Fibroblast of lung (primary cell): Measurements from ENCODE around the gene CA6.

Experiments used
- EZH2 ChIP-seq: IDR thresholded peaks from 2 replicates; pipeline ENCODE4 v1.5.1; 2012; ENCODE audit warnings: low read length, control low read depth, mild to moderate bottlenecking; ENCODE audit errors: missing control alignments
- TF ChIP-seq, protein P1 (sequence below), 2 donors: IDR thresholded peaks in 1 of 2; conservative IDR thresholded peaks in 1 of 2; 1 replicate in 1 of 2; 2 replicates in 1 of 2; pipeline ENCODE4 v1.5.1; 2011 to 2012; ENCODE audit warnings: low read length in 2 of 2, control low read depth in 1 of 2, inconsistent platforms in 1 of 2, low read depth in 1 of 2, mild to moderate bottlenecking in 1 of 2

DNA sequence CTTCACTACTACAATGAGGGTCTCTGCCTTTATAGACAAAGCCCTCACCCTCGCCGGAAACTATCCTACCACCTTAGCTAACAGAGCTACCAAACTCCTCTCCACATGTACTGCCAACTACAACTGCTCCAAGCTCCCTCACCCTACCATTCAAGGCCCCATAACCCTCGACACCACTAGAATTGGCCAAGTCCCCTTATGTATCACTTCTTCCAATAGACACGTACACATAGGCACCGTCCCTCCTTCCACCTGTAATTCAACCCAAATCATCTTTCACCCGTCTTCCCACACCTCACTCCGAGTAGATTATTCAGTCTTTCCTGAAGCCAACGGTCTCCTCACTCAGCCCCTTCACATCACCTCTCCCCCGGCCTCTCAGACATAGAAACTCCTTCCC lies 19.7 kb upstream of the CA6 start:
- TF ChIP-seq EZH2: no peak
- TF ChIP-seq, protein P1, sequence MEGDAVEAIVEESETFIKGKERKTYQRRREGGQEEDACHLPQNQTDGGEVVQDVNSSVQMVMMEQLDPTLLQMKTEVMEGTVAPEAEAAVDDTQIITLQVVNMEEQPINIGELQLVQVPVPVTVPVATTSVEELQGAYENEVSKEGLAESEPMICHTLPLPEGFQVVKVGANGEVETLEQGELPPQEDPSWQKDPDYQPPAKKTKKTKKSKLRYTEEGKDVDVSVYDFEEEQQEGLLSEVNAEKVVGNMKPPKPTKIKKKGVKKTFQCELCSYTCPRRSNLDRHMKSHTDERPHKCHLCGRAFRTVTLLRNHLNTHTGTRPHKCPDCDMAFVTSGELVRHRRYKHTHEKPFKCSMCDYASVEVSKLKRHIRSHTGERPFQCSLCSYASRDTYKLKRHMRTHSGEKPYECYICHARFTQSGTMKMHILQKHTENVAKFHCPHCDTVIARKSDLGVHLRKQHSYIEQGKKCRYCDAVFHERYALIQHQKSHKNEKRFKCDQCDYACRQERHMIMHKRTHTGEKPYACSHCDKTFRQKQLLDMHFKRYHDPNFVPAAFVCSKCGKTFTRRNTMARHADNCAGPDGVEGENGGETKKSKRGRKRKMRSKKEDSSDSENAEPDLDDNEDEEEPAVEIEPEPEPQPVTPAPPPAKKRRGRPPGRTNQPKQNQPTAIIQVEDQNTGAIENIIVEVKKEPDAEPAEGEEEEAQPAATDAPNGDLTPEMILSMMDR (conservative IDR thresholded peaks at IDR 0.05 in 1 of 2, IDR thresholded peaks at IDR 0.05 in 1 of 2; ENCODE audit: low read depth in 1 of 2, low read length in 2 of 2): no peak
